ENCODE data around the gene DPPA4.
"Not testable (repeated sequence)": the region's sequence is repeated elsewhere in the genome, so short reads cannot be mapped to it uniquely, and the experiment has no call there.

DPPA4 gene, protein sequence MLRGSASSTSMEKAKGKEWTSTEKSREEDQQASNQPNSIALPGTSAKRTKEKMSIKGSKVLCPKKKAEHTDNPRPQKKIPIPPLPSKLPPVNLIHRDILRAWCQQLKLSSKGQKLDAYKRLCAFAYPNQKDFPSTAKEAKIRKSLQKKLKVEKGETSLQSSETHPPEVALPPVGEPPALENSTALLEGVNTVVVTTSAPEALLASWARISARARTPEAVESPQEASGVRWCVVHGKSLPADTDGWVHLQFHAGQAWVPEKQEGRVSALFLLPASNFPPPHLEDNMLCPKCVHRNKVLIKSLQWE

DNA sequence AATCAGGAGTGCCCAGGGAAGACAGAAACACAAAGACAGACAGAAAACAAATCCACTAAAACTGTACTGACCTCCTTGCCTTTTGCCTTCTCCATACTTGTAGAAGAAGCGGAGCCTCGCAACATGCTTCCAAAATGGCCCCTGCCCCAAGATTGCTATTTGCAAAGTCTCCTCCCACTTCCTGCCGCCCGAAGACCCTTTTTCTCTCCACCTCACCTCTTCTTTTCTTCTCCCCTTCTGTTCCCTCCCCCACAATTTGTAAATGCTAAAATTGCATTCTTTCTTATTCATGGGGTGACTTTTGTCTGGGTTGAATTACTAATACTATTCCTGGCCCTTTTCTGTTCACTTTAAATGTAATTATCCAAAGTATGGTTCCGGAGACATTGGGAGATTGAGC lies at the start of gene DPPA4:
DPPA4 (minus strand) TSS at position 154 of the 400 bp plus-strand sequence; CDS start at position 125, 29 bp downstream.
- DNase-seq, result no peak

DNA sequence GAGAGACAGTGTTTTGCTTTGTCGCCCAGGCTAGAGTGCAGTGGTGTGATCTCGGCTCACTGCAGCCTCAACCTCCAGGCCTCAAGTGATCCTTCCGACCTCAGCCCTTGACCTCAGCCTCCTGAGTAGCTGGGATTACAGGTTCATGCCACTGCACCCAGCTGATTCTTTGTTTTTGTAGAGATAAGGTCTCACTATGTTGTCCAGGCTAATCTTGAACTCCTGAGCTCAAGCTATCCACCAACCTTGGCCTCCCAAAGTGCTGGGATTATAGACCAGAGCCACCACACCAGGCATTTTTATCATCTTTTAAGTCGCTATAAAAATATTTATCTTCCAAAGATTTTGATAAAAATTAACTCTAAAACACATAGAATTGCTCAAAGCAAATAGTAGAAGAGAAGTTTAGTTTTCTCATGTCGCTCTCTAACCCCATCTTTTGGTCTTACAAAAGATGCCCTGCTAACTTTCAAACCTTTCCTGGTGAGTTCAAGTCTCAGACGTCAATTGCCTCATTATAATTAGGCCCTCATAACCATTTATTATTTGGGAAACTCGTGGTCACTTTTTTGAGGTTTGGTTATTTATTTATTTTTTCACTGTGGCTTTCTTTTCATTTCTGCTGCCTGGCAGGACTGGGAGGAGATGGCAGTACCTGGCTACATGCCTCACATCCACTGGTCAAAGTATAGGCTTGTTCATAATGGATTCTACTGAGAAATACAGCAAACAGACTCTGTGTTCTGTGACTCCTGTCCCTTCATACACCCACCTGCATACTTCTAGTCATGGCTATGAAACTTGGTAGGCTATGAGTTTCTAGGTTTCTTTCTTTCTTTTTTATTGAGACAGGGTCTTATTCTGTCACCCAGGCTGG lies 48.3 kb upstream of the DPPA4 start:
- DNase-seq, result no peak

DNA sequence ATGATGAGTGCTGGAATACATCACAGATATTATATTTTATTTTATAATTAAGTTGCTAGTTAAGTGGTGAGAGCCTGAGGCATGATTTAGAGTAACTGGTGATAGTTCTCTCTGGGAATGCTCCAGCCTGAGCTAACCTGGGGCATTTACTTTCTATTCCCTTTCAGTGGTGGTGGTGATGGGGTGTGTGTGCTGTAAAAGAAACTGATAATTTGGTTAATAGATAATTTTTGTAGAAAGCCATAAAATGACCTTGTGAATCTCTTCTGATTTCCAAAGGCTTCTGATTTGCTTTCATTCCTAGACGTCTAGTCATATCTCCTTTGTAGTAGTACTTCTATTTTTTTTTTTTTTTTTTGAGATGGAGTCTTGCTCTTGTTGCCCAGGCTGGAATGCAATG lies 46.8 kb upstream of the DPPA4 start:
- DNase-seq, result no peak

DNA sequence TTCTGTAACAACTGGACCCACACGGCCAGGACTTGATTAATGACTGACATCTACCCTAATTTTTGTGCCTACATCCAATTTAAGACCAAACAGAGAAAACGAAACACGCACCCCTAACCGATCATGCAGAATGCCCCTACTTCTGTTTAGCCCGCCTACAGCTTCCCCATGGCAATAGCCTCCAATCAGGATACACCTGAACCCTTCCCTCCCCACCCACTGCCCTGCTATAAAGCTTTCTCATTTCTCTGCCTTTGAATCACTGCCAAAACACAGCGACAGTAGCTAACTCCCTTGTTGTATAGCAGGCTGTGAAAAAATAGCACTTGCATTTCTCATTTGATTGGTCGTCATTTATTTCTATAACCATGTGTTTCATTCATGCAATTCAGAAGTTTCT lies 45.2 kb upstream of the DPPA4 start:
- no peak for DNase-seq

DNA sequence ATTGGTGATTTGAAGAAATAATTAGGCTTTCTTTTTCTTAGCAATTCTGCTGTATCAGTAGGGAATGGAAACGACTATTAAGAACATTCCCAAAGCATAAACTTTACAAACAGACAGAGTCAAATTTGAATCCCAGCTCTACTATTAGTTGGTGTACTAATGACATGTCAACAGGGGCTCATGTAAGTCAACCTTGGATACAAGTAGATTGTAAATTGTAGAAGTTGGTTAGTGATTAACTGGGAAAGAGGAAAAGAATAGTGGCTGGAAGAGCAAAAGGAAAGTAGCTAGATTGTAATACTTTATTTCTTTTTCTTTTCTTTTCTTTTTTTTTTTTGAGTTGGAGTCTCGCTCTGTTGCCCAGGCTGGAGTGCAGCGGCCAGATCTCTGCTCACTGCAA lies 38.6 kb upstream of the DPPA4 start:
- DNase-seq, result no peak

DNA sequence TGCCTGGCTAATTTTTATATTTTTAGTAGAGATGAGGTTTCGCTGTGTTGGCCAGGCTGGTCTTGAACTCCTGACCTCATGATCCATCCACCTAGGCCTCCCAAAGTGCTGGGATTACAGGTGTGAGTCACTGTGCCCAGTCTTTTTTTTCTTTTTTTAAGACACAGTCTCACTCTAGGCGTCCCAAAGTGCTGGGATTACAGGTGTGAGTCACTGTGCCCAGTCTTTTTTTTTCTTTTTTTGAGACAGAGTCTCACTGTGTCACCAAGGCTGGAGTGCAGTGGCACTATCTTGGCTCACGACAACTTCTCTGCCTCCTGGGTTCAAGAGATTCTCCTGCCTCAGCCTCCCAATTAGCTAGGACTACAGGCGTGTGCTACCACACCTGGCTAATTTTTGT lies 37.1 kb upstream of the DPPA4 start:
- DNase-seq, result not testable (repeated sequence)

DNA sequence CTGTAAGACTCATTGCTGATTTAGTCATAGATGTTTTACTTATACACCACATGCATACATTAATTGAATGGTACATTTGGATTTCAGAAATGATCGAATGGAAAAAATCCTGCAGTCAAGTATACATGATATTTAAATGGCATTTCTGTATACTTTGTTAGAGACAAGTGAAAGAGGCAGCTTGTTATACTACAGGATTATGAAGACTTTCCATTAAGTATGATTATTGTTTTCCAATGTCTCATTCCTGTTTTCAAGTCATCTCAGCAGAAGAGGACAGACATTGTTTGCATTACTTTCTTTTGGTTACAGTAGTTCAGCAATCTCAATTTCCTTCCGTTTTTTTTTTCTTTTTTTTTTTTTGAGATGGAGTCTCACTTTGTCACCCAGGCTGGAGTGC lies 36.6 kb upstream of the DPPA4 start:
- DNase-seq, result no peak

DNA sequence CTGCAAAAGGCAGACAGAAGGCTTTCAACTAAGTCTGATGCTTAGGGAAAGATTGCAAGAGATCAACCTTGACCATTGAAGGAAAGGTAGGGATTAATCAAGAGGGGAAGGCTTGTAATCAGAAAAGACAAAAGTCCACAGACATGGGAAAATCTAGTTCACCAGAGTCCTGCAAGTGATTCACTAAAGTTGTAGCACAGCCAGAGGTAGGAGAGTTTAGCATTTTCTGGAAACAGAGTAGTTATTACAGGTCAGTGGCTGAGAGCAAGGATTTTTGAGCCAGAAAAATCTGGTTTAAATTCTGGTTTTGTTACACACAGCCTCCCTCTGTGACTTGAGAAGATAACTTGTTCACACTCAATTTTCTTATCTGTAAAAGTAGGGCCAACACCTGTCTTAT lies 35.3 kb upstream of the DPPA4 start:
- DNase-seq, result no peak

DNA sequence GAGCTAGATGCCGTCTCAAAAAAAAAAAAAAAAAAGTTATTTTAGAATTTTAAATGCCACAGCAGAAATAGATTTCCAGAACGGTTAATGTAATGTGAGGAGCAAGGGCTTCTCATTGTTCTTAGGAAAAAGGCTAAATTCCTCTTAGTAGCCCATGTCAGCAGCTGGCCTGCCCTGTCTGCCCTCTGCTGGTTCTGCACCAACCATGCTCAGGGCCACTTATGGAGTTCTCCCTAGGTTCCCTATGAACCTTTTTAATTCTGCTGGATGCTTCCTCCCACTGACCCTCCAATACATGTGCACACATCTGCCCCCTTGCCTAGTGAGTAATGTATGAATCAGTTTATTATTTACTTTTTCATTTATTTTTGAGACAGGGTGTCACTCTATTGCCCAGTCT lies 32.2 kb upstream of the DPPA4 start:
- no peak for DNase-seq

DNA sequence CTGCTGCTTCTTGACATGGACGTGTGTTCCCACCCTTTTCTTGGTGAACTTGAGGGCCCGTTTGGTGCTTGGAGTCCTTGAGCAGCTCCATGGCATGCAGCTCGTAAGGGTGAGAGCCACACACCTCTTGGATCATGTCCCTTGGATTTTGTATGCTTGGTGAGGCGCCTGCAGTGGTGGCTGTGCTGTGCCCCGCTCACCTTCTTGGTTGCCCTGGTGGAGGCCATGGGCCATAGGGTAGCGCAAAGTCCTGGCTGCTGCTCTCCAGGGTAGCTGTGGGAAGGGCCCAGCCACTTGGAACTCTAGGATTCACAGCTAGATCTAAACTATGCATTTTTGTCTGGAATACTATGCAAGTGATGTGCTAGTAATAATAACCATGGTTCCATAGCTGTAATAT lies 26.7 kb upstream of the DPPA4 start:
- DNase-seq, result no peak

DNA sequence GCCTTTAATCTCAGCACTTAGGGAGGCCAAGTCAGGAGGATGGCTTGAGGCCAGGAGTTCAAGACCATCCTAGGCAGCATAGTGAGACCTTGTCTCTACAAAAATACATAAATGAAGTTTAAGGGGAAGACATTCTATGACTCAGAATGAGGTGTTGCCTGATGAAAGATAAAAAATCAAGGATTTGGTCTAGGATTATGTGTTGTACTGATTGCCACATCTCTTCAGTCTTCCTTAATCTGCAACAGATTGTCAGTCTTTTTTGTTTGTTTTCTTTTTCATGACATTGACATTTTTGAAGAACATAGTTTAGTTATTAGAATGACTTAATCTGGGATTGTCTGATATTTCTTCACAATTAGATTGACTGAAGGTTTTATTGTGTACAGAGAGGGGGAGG lies 26.3 kb upstream of the DPPA4 start:
- DNase-seq, result no peak

DNA sequence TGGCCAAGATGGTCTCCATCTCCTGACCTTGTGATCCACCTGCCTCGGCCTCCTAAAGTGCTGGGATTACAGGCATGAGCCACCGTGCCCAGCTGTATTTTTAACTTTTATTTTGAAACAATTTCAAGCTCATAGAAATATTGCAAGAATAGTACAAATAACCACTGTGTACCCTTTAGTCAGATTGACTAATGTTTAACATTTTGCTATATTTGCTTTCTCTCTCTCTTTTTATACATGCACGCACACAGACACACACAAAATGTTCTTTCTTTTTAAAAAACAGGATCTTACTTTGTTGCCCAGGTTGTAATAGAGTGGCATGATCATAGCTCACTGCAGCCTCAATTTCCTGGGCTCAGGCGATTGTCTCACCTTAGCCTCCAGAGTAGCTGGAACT lies 25.5 kb upstream of the DPPA4 start:
- DNase-seq, result no peak

DNA sequence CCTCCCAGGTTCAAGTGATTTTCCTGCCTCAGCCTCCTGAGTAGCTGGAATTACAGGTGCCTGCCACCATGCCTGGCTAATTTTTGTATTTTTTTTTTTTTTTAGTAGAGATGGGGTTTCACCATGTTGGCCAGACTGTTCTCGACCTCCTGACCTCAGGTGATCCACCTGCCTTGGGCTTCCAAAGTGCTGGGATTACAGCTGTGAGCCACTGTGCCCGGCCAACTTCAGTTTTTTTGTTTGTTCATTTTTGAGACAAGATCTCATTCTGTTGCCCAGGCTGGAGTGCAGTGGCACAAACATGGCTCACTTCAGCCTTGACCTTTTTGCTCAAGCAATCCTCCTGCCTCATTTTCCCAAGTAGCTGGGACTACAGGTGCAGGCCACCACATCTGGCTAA lies 21.5 kb upstream of the DPPA4 start:
- not testable (repeated sequence) for DNase-seq

DNA sequence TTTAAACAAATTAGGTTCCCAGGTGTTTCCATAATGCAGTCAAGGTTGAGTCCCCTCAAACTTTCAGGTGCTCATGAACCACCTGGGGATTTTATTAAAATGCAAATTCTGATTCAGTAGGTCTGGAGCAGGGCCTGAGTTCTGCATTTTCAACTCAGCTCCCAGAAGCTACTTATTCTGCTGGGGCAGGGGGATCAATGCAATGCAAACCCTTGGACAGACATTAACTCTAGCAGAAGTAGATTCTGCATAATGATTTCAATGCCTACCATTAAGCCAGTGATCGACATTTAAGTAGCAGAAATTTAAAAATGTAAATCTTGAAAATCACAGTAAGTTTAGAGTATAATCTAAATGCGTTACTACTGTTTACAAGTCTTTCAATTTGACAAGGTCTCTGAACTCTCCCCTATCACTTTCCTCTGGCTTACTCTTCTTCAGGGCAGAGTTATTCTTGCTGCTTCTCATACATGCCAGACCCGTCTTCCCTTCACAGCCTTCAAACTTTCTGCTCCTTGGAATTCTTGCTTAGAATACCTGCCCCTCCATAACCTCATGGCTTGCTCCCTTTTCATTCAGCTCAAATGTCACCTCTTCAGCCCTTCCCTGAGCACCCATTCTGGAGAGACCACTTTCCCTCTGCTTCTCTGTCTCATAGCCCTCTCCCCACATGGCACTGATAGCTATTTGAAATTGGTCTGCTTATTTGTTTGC lies 19.3 kb upstream of the DPPA4 start:
- DNase-seq, result no peak

DNA sequence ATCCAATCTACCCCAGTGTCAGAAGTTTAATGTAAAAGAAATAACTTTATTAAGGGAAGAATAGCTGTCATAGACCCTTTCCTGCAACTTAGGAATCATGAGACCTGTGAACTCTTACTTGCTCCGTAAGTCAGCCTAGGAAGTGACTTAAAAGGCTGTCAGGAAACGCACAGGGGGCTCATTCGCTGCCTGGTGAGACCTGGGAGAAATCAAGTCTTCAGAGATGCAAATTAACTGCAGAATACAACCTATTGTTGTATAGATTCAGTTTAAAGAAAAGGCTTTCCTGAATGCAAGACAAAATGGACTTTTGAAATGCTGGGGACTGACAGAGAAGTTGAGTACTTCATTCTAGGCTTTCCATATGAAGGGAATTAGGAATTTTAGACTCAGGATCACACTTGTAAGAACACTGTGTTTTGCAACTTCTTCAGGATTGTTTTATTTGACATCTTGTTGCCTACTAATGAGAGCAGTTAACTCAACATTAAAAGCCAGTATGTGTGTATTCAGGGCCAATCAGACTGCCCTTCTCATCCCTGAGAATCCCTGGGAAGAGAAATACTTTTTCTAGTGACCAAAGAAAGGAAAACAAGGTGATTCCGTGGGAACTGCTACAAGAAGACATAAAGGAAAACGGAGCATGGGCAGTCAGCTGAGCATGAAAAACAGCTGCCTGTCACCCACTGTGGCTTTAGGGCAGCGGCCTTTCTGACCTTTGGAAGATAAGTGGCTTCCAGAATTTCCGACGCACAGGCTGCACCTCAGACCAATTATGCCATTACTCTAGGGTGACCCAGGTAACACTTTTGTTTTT lies 18.5 kb upstream of the DPPA4 start:
- DNase-seq, result no peak

DNA sequence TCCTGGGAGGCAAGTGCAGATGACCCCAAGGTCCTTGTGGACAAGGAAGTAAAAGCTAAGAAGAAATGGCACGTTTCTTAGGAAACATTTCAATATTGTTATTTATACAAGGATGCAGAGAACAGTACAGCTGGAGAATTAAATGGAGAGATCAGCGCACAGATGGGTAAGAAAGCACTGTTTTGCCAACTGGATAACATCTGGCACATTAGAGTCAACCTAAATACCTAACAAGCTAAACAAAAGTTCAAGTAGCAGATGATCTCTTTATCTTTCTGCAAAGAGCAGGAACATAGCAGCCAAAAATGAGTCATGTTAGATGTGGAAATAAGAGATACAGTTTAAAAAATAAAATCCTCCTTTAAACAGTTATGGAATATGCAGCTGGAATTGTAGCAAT lies 15.7 kb upstream of the DPPA4 start:
- DNase-seq, result no peak

DNA sequence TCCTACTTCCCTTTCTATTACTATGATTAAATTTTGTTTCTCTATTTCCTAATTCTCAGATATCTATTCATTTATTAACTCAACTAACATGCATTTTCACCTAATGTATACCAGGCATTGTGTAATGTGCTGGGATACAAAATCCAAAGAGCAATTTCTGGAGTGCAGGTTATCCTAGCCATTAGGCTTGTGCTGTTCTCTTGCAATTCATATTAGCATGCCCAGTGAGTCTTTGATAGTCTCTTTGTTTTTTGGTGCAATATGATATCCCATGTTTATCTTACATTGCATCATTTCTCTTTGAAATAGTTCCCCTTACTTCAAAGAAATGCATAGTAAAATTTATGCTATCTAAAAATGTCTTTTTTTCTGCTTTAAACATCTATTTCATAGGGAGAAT lies 13.9 kb upstream of the DPPA4 start:
- DNase-seq, result no peak

DNA sequence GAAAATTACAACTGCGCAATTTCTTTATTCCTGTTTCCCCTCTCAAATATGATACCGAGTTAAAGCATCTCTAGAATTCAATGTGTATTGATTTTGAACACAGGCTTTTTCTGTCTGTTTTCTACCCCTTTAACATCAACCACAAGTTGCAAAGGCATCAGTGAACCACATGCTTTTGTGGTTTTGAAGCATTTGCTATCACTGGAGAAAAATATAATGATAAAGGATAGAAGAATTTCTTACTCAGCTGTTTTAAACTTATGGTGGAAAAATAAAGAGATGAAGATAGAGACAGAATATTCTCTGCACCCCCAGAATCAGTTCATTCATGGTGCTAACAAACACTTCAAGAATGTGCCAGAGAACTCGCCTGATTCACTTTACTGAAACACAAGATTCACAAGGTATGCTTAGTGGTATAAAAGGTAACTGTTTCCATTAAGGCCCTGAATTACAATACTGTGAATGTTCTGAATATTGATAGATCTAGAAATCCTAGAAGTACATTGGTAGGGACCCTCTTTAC lies 9.5 kb upstream of the DPPA4 start:
- DNase-seq, result peak; percentile 47

DNA sequence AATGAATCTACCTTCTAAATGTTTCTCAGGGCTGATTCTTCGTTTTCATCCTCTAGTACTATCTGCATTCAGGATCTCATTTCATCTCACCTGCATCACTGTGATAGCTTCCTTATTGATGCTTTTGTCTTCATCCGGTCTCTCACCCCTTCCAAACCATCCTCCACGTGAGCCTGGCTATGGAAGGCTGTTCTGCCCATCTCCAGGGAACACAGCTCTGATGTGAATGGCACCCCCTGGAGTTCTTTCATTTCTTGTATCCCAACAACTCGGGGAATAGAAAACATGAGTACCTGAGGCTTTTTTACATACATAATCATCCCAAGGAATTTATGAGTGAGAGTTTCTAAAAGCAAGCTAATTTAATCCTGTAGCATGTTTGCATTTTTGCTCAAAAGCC lies 8.8 kb upstream of the DPPA4 start:
- DNase-seq, result no peak

DNA sequence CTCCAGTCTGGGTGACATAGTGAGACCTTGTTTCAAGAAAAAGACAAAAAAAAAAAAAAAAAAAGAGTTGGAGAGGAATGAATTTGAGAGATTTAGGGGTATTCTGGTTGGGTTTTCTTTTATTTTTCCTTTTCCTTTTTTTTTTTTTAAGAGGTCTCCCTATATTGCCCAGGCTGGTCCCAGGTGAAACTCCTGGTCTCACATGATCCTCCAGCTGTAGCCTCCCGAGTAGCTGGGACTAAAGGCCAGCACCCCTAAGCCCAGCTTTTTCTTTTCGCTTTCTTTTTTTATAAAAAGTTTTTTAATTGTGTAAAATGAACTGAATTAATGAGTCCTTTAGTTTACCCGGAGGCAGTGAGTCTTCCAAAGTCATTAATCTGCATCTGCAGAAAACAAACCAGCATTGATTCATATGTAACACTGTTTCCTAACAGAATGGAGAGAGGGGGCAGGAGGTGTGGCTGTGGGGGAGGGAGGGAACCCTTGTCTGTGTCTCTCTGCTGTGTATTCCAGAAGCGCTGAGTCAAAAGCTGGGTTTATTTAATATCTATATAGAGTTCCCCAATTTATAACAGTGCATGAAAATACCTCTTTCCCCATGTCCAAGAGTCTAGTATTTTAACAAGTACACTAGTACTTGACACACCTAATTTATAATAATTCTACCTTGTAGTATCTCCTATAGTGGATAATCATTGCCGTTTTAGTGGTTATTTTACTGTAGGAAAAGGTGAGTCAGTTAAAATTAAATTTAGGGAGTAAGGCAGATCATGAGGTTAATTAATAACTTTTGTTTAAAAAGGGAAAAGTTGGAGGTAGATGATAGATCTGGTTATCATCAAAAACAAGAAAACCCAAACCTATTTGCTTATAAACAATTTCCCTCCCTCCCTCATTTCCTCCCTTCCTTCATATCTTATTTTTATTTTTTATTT lies 2.6 kb upstream of the DPPA4 start:
- no peak for DNase-seq

DNA sequence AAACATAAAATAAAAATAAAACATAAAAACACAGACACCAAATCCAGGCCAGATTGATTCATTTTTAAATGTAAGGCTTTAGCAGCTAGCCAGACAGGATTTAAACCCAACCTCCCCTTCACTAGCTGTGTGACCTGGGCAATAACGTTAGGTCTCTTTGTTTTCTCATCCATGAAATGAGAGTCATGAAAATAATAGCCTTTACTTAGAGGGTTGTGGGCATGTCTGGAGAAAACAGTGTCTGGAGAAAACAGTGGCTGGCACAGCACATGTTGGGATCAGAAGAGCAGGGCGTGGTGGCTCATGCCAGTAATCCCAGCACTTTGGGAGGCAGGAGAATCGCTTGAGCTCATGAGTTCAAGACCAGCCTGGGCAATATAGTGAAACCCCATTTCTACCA lies 1.9 kb upstream of the DPPA4 start:
- DNase-seq, result no peak

All from fibroblast of upper back skin (primary cell).